ENCODE measurements around the gene CAPN1.

DNA sequence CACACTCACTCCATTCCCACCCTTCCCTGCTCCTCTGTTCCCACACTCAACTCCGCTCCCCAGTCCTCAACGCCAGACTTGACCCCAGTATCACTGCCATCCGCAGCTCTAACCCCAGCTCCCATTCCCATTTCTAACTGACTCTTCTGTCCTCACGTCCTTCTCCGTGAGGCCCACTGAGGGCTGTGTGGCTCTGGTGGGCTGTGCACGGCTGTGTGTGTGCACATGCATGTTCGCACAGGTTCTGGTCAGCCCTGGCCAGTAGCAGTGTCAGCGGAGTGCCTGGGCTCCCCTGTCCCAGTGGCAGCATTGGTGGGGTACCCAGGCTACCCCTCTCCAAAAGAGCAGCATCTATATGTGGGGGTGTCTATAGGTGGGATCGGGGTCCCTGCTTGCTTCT is 5.0 kb downstream of the CAPN1 start:
- TF ChIP-seq, protein P1, sequence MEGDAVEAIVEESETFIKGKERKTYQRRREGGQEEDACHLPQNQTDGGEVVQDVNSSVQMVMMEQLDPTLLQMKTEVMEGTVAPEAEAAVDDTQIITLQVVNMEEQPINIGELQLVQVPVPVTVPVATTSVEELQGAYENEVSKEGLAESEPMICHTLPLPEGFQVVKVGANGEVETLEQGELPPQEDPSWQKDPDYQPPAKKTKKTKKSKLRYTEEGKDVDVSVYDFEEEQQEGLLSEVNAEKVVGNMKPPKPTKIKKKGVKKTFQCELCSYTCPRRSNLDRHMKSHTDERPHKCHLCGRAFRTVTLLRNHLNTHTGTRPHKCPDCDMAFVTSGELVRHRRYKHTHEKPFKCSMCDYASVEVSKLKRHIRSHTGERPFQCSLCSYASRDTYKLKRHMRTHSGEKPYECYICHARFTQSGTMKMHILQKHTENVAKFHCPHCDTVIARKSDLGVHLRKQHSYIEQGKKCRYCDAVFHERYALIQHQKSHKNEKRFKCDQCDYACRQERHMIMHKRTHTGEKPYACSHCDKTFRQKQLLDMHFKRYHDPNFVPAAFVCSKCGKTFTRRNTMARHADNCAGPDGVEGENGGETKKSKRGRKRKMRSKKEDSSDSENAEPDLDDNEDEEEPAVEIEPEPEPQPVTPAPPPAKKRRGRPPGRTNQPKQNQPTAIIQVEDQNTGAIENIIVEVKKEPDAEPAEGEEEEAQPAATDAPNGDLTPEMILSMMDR (conservative IDR thresholded peaks at IDR 0.05) = no peak
- TF ChIP-seq ZFX (IDR thresholded peaks at IDR 0.05) = no peak
